GM18909 (cell line): ENCODE results near the gene KANSL3.

Experiments used
- ATAC-seq: cut with Tn5 transposase; IDR thresholded peaks from one replicate; pipeline ENCODE4 v1.9.1; 2021; ENCODE audit warnings: mild to moderate bottlenecking; ENCODE audit not compliant: unreplicated experiment, poor library complexity

The KANSL3 gene

DNA sequence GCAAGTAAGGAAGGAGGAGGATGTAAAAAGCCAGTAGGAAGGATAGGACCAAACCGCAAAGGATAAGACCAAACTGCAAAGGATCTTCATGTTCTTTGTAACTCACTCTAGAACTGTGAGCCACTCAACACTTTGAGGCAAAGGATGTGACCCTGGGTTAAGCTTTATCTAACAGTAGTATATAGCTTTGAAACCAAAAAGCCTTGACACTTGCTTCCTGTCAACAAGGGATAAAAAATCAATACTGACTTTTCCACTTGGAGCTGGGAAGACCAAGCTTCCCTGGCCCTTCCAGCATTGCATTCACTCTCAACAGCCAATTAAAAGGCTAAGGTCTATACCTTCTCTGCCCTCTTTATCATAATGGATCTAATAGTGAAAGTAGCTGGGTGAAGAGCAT, 22.0 kb downstream of the KANSL3 start:
- no peak for ATAC-seq

DNA sequence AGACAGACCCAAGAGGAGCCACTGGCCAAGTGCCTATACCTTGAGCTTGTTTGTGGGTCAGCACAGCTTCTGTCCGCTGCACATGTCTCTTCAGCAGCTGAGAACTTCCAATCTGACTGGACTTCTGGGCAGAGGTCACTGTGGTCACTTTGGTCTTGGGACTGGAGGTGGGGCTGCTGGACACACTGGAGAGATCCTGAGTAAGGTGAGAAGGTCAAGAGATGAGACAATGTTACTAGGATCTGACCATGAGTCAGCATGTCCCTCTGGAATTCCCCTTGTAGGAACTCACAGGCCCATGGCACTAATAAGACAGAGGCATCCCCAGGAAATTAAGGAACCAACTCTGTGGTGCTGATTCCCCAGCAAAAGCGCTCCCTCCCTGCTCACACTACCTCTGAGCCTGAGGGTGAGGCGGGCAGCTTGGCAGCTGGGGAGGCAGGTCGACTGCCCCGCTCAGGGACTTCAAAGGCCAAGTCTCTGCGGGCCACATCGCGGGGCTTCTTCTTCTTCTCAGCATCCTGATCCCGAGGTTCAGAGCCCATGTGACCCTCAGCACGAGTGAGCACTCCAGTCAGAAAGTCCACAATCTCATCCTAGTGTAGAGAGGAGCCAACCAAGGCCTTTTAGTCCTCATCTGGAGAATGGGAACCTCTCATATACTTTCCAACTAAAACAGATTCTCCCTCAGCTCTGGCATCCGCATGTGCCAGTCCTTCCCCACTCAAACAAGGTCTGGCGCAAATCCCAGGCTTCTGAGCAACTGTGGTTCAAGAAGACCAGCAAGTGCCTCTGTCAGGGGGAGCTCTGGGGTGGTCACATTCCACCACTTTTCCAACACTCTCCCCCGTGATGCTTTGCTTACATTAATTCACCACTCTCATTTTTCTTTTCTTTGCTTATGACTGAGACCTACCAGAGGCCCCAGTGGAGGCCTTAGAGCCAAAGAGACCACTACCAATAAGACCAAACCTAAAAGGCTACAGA, 29.4 kb downstream of the KANSL3 start:
- no peak for ATAC-seq

- no peak for ATAC-seq
These were observed 34.0 kb downstream of the KANSL3 start for GRCh38 chr2:96604104-96604503.

DNA sequence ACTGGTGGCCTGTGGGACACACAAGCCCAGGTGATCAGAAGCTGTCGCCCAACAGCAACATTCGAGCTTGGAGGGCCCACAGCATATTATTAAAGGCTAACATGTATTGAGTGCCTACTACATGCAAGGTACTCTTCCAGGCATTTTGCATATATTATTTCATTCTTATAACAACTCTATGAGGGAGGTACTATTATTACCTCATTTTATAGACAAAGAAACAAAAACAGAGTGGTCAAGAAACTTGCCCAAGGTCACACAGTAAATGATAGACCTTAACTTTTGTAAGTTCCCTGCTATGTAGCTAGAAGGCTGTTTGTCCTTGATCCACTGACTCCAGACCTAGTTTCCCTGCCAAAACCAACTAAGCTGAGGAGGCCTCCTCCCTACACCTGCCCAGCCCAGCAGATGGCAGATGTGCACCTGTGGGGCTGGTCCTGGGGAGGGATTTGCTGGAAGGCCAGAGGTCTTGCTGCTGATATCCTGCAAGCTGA, 35.7 kb downstream of the KANSL3 start:
- ATAC-seq, result no peak

- no peak for ATAC-seq
These were observed 36.5 kb downstream of the KANSL3 start for GRCh38 chr2:96601382-96602292.

DNA sequence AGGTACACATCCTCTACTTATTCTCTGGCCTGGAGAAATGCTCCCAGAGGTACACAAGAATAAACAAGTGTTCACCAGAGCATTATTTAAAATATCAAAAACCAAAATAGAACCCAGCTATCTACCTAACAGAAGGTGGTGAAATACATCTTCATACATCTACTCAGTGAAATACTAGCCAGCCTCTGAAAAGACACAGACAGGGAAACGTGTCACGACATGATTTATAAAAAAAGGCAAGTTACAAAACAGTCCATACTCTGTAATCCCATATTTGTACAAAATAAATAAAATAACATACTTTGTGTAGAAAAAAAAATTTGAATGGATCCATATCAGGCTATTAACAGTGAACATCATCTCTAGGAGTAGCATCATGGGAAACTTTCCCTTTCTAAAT, 38.2 kb downstream of the KANSL3 start:
- ATAC-seq, result no peak

- no peak for ATAC-seq
These were observed 41.5 kb downstream of the KANSL3 start for GRCh38 chr2:96596596-96596995.

DNA sequence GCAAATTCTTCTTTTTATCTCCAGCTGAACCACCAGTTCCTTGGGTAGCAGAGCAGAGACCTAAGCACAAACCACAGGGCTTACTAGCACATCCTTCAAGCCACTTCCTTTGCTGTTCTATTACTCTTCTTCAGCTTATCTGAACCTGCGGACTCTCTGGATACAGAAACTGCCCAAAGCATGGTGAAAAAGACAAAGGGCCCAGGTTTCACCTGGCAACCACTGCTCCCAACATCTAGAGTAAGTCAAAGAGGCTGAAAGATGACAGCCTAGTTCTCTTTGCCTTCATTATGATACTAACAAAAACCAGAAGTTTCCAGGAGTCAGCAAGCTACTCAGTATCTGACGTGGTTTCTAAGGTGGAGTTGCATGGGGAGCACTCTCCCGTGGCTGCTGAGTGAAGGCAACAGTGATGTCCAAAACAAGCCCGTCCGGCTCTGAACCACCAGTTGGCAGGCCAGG, 43.4 kb downstream of the KANSL3 start:
- ATAC-seq, result no peak

DNA sequence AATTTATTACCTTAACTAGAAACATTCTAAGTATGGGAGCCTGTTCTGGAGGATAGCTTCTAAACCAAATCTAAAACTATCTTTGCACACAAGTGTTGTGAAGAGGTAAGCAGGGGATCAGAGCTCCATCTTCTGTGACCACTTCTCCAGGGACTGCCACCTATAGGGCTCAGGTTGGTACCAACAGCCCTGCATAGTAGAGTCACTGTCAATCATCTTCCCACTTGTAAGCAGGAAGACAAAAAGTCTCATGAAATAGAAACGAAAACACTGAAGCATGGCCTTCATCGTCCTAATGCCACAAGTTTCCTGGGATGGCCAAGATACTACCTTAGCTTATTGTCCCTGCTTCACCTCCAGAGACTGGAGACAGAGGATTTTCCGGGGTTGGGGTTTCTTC, 43.8 kb downstream of the KANSL3 start:
- ATAC-seq, result no peak

DNA sequence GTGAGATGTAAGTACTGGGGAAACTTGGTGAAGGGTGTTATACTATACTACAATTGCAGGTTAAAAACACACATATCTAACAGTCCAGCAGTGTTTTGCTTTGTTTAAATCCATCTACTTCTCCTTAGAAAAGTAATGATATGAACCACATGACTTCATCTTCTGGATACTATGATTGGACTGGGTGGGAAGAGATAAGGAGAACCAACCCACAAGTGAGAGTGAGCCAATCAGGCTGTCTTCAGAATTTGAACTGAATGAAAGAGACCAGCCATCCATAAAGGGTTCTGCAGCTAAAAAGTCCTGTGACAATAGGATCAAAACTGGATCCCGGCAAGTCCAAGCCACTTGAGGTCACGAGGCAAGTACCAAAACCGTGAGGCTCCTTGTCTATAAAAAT, 46.6 kb downstream of the KANSL3 start:
- no peak for ATAC-seq

DNA sequence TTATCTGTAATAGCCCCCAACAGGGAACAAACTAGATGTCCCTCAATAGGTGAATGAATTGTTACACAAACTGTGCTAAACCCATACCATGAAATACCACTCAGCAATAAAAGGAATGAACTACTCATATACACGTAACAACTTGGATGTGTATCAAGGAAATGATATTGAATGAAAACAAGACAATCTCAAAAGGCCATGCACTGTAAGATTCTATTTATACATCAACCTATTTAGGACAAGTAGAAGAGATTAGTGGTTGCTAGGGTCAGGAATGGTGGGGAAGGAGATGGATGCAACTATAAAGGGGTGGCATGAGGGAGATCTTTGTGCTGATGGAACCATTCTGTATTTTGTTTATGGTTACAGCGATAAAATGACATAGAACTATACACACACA, 47.1 kb downstream of the KANSL3 start:
- ATAC-seq, result no peak

- no peak for ATAC-seq
These were observed 50.3 kb downstream of the KANSL3 start for GRCh38 chr2:96587843-96588242.

DNA sequence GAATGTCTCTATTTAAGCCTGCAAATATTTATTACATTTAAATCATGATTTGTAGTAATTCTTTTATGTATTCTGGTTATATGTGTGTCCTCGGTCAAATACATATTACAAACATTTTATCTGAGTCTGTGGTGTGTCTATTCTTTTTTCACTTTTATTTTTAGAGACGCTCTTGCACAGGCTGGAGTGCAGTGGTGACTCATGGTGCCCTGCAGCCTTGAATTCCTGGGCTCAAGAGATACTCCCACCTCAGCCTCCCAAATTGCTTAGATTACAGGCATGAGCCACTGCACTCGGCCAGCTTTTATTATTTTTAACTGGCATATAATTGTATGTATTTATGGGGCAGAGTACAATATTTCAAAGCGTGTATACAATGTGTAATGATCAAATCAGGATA, 54.1 kb downstream of the KANSL3 start:
- ATAC-seq, result no peak

- ATAC-seq, result no peak
These were observed 57.3 kb downstream of the KANSL3 start for GRCh38 chr2:96580771-96581170.

- ATAC-seq, result no peak
These were observed 58.7 kb downstream of the KANSL3 start for GRCh38 chr2:96579422-96579821.

- no peak for ATAC-seq
These were observed 59.4 kb downstream of the KANSL3 start for GRCh38 chr2:96578731-96579130.

DNA sequence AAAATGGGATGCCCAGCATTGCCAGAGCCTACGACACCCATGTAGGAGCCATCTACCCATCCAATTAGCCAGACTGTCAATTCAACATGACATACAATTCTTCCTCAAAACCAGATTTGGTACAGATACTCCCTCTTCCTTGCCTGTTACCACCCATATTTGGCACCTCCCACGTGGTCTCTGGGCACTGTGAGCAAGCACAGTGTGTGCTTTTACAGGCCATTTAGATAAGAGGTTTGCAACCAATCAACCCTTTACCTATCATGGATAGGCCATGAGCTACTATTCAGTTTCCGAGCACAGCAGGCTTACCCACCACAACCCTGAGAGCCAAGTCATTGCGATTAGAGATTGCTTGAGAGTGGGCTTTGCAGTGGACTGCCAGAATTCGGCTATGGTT, 60.6 kb downstream of the KANSL3 start:
- no peak for ATAC-seq

DNA sequence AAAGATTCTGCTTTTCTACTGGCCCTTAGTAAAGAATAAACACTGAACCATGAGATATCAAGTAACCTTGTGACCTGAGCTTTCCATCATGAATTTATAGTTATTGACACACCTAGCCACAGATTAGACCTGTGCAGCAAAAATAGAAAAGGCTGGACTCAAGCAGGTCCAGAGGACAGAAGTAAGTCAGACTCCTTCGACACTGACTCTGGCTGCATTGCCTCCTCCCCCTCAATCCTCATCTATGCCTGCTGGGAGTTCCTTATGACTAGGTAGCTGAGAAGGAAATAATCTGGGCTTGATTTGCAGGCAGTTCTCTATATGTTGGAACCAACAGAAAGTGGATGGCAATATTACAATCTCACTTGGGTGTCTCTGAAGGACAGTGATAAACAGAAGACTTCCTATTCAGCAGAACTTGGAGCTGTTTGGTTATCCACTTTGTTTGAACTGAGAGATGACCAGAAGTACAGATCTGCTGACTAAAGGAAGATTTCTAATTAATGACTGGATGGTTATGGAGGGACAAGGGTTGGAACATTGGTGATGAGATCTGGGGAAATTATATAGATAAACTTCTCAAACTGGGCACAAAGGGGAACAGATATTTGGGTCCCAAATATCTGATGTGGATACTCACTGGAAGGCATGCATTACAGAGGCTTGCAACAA, 62.2 kb downstream of the KANSL3 start:
- no peak for ATAC-seq

DNA sequence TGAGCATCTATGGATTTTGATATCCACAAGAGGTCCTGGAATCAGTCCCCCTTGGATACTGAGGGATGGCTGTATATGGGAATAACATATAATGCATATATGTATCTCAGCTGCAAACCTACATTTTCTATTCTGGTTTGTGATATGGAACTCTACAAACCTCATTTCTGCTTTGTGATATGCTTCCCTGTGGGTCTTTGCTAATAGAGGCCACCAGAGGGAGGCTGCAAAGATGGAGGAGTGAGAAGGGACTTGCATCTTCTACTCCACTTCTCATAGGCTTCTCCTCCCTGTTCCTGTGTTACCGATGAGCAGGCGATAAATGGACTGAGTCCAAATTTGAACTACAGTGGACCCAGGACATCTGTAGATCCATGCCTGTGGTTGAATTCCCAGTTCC, 63.7 kb downstream of the KANSL3 start:
- ATAC-seq, result no peak

DNA sequence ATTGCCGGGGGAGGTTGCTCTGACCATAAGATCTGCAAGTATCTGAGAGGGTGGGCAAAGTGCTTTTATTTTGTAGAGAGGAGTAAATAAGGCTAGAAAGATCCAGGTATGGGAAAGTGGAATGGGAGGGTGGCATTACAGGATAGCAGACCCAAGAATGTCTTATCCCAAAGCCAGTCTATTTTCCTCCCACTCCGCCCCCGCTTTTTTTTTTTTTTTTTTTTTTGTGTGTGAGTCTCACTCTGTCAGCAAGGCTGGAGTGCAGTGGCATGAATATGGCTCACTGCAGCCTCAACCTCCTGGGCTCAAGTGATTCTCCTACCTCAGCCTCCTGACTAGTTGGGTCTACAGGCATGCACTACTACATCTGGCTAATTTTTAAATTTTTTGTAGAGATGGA, 70.0 kb downstream of the KANSL3 start:
- no peak for ATAC-seq
